Testis (tissue), 2 donors: ENCODE data around the gene CTNS.

Experiments
- POLR2A ChIP-seq: fragments of 450-650 bp; IDR thresholded peaks from one replicate; pipeline ENCODE4 v1.6.1; 2017; ENCODE audit warnings: antibody characterized with exemption, mild to moderate bottlenecking, moderate library complexity
- TF ChIP-seq, protein P1 (sequence below), 3 experiments: fragments of 450-650 bp in 2 of 3; fragments of 200-600 bp in 1 of 3; sonication (generic) in 1 of 3; IDR thresholded peaks; one replicate each; pipeline ENCODE4 v1.5.1; 2016 to 2019; ENCODE audit warnings: antibody characterized with exemption in 3 of 3, mild to moderate bottlenecking in 2 of 3, moderate library complexity in 1 of 3

DNA sequence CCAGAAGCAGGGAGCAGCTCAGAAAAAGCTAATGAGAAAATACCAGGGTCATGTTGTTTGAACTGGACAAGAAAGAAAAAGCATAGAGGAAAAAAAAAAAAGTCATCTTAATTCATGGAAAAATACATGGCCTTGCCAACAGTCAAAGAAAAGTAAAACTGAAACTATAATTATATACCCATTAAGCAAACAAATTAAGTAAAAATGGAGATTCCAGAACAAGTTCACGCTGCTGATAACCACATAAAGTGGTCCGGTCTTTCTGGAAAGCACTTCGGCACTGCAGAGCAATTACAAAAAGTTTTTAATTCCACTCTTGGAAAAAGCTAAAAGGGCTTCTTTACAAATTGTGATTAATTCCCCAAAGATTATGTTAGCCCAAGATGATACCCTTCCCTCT is 71.8 kb downstream of the CTNS start:
- TF ChIP-seq POLR2A, result no peak
- TF ChIP-seq, protein P1, sequence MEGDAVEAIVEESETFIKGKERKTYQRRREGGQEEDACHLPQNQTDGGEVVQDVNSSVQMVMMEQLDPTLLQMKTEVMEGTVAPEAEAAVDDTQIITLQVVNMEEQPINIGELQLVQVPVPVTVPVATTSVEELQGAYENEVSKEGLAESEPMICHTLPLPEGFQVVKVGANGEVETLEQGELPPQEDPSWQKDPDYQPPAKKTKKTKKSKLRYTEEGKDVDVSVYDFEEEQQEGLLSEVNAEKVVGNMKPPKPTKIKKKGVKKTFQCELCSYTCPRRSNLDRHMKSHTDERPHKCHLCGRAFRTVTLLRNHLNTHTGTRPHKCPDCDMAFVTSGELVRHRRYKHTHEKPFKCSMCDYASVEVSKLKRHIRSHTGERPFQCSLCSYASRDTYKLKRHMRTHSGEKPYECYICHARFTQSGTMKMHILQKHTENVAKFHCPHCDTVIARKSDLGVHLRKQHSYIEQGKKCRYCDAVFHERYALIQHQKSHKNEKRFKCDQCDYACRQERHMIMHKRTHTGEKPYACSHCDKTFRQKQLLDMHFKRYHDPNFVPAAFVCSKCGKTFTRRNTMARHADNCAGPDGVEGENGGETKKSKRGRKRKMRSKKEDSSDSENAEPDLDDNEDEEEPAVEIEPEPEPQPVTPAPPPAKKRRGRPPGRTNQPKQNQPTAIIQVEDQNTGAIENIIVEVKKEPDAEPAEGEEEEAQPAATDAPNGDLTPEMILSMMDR (IDR thresholded peaks at IDR 0.05), result no peak
